Measurements from ENCODE around the gene GSK3A. TPM values are rescaled to one million over a fixed set of nuclear protein-coding genes. Genes with fewer than 3 reads are reported as not detected.

The GSK3A gene
- total and polyA plus RNA-seq, 2 of the 8 experiments (the other 6 are each of a cell fraction or from before 2014, with no cell fraction given) = 55.3 to 84.0 TPM

- Histone ChIP-seq H2AFZ (ENCODE audit: low read length) (no peak overlapping the region), H3K4me3 (ENCODE audit: extremely low read depth in 1 of 4, insufficient read depth in 2 of 4, low read depth in 3 of 4, low read length in 4 of 4) (peak overlapping the region; percentile 53 to 88 (median 58)), H4K91ac (replicated peaks; ENCODE audit: insufficient read length, low read length) (peak overlapping the region; percentile 48), H2BK5ac (ENCODE audit: low read depth, low read length) (0 out of 2 replicates have a peak overlapping the region, but pooled peaks have one; percentile 21), H2BK120ac (replicated peaks; ENCODE audit: low read depth, low read length) (no peak overlapping the region), H3K79me1 (ENCODE audit: low read depth, low read length) (peaks cover 26% of the 10 kb centered on the region), H2AK5ac (ENCODE audit: low read depth, low read length) (no peak overlapping the region), H3K79me2 (ENCODE audit: control insufficient read depth in 1 of 2, insufficient read depth in 2 of 2, low read length in 2 of 2) (peaks cover 0 to 22% of the 10 kb centered on the region in 2 experiments; a peak in 2 of 4 replicates), H2BK20ac (ENCODE audit: low read length) (no peak overlapping the region), H3K27ac (ENCODE audit: low read depth, low read length) (no peak overlapping the region), H2BK15ac (ENCODE audit: low read length) (0 out of 2 replicates have a peak overlapping the region, but pooled peaks have one; percentile 29), H4K20me1 (replicated peaks in 1 of 2; ENCODE audit: control insufficient read depth in 1 of 2, insufficient read depth in 2 of 2, low read length in 2 of 2) (peaks cover 3 to 15% of the 10 kb centered on the region in 2 experiments), H4K8ac (ENCODE audit: extremely low read depth, insufficient read depth, low read length) (no peak overlapping the region), H3K23ac (ENCODE audit: insufficient read length) (no peak overlapping the region), H3K27me3 (replicated peaks in 1 of 4; ENCODE audit: control insufficient read depth in 3 of 4, extremely low read depth in 1 of 4, insufficient read depth in 3 of 4, low read length in 3 of 4) (no peaks in the 10 kb centered on the region), H3K4me2 (ENCODE audit: insufficient read depth in 1 of 2, low read depth in 2 of 2, low read length in 2 of 2) (peak overlapping the region; percentile 78 to 97), H3K23me2 (ENCODE audit: low read depth, low read length) (peaks cover 30% of the 10 kb centered on the region), H2BK12ac (ENCODE audit: low read depth, low read length) (no peak overlapping the region; the same call in 1 of the 2 replicates), H3K4me1 (replicated peaks in 1 of 4; ENCODE audit: control insufficient read depth in 3 of 4, insufficient read depth in 4 of 4, low read length in 3 of 4) (peaks cover 9 to 37% (median 27%) of the 10 kb centered on the region in 4 experiments), H4K5ac (ENCODE audit: insufficient read length, low read depth, low read length) (no peak overlapping the region), H3K56ac (replicated peaks; ENCODE audit: insufficient read length, low read depth, low read length) (no peak overlapping the region), H3K18ac (ENCODE audit: extremely low read depth, low read length) (peak overlapping the region; percentile 24), H3K9me3 (ENCODE audit: insufficient read depth in 2 of 2, low read depth in 1 of 2, low read length in 1 of 2) (no peaks in the 10 kb centered on the region), H3K14ac (ENCODE audit: insufficient read length) (no peak overlapping the region), H3K9ac (replicated peaks in 1 of 4; ENCODE audit: extremely low read depth in 1 of 4, low read depth in 3 of 4, low read length in 3 of 4) (peak overlapping the region in 1 of 4 experiments; percentile 60; a peak in 3 of 7 replicates), H3K4ac (replicated peaks; ENCODE audit: insufficient read length, low read depth, low read length) (no peak overlapping the region), H3K36me3 (ENCODE audit: control insufficient read depth in 2 of 4, insufficient read depth in 4 of 4, low read length in 3 of 4) (peaks cover 13 to 28% (median 25%) of the 10 kb centered on the region in 4 experiments; a peak in 7 of 8 replicates)
- DNase-seq (ENCODE audit: low read depth in 1 of 2, low spot score in 2 of 2) (peak in 1 of 2 experiments; percentile 57), FAIRE-seq (no peak)
- ChIA-PET CTCF (ENCODE audit: partially characterized antibody) (interaction anchor here (0.8 to 6.6 kb wide), 4 partner anchors 9 to 267 kb away, joined by 3 to 41 read pairs (median 4); no protein-coding TSS in a partner anchor), POLR2A (ENCODE audit: partially characterized antibody) (interaction anchor here (0.9 to 4.3 kb wide), 7 partner anchors 10 to 40 kb away, joined by 3 to 20 read pairs (median 3); no protein-coding TSS in a partner anchor)
- peak; percentile 22 for TF ChIP-seq KDM4A (IDR thresholded peaks at IDR 0.05; ENCODE audit: low read depth, low read length, severe bottlenecking)
- TF ChIP-seq ASH2L (IDR thresholded peaks at IDR 0.05; ENCODE audit: low read length) = peak; percentile 54
- TF ChIP-seq HDAC6 (IDR thresholded peaks at IDR 0.05; ENCODE audit: low read depth, low read length) = no peak
- WGBS, 2 experiments (ENCODE audit: extremely low coverage in 1 of 2, insufficient coverage in 1 of 2, insufficient read length in 1 of 2, insufficient replicate concordance in 2 of 2, low coverage in 1 of 2, low lambda C conversion rate in 2 of 2, missing lambda C conversion rate in 1 of 2) = 7% methylated on average over 40 of the region's 41 CpGs; no CpG with 5 or more reads in 1 of the 2 experiments
Observed at GRCh38 chr19:42284591-42285341, 42.4 kb upstream of the GSK3A start.
